ENCODE results near the gene NDST1.

The NDST1 gene

GRCh38 chr5:150540615-150541396 is 32.9 kb downstream of the NDST1 start:
- DNase-seq (ENCODE audit: insufficient read length, low spot score) (no peak), FAIRE-seq (no peak)

GRCh38 chr5:150541397-150541675 is 33.4 kb downstream of the NDST1 start:
- FAIRE-seq (no peak), DNase-seq (ENCODE audit: insufficient read length, low spot score) (no peak)

- no peak for FAIRE-seq
- no peak for DNase-seq (ENCODE audit: insufficient read length, low spot score)
These were observed 34.0 kb downstream of the NDST1 start for GRCh38 chr5:150541895-150542294.

- FAIRE-seq (no peak), DNase-seq (ENCODE audit: insufficient read length, low spot score) (no peak)
These were observed 35.1 kb downstream of the NDST1 start for GRCh38 chr5:150542933-150543445.

GRCh38 chr5:150544611-150545219 is 36.8 kb downstream of the NDST1 start:
- FAIRE-seq (peak; percentile 77), DNase-seq (ENCODE audit: insufficient read length, low spot score) (peak; percentile 92)

- no peak for FAIRE-seq
- no peak for DNase-seq (ENCODE audit: insufficient read length, low spot score)
These were observed 37.3 kb downstream of the NDST1 start for GRCh38 chr5:150545246-150545645.

- no peak for FAIRE-seq
- DNase-seq (ENCODE audit: insufficient read length, low spot score), result no peak
These were observed 40.2 kb downstream of the NDST1 start for GRCh38 chr5:150548123-150548522.

GRCh38 chr5:150549735-150550134 is 41.8 kb downstream of the NDST1 start:
- DNase-seq (ENCODE audit: insufficient read length, low spot score) (no peak), FAIRE-seq (no peak)

- FAIRE-seq (no peak), DNase-seq (ENCODE audit: insufficient read length, low spot score) (no peak)
These were observed 42.4 kb downstream of the NDST1 start for GRCh38 chr5:150550286-150550685.

GRCh38 chr5:150551066-150551465 is 43.1 kb downstream of the NDST1 start:
- no peak for FAIRE-seq
- no peak for DNase-seq (ENCODE audit: insufficient read length, low spot score)

GRCh38 chr5:150553402-150553801 is 45.5 kb downstream of the NDST1 start:
- FAIRE-seq (no peak), DNase-seq (ENCODE audit: insufficient read length, low spot score) (no peak)

- DNase-seq (ENCODE audit: insufficient read length, low spot score) (no peak), FAIRE-seq (no peak)
These were observed 46.0 kb downstream of the NDST1 start for GRCh38 chr5:150553911-150554310.

- DNase-seq (ENCODE audit: insufficient read length, low spot score) (no peak), FAIRE-seq (no peak)
These were observed 46.9 kb downstream of the NDST1 start for GRCh38 chr5:150554857-150555256.

- DNase-seq (ENCODE audit: insufficient read length, low spot score) (no peak), FAIRE-seq (no peak)
These were observed 48.2 kb downstream of the NDST1 start for GRCh38 chr5:150556106-150556505.

GRCh38 chr5:150556859-150557508 is 49.1 kb downstream of the NDST1 start:
- DNase-seq (ENCODE audit: insufficient read length, low spot score) (no peak), FAIRE-seq (peak; percentile 74)

GRCh38 chr5:150557509-150557872 is 49.6 kb downstream of the NDST1 start:
- FAIRE-seq, result no peak
- no peak for DNase-seq (ENCODE audit: insufficient read length, low spot score)

GRCh38 chr5:150558088-150558621 is 50.2 kb downstream of the NDST1 start:
- FAIRE-seq (no peak), DNase-seq (ENCODE audit: insufficient read length, low spot score) (no peak)

GRCh38 chr5:150559088-150559487 is 51.2 kb downstream of the NDST1 start:
- FAIRE-seq, result no peak
- no peak for DNase-seq (ENCODE audit: insufficient read length, low spot score)

- DNase-seq (ENCODE audit: insufficient read length, low spot score) (no peak), FAIRE-seq (no peak)
These were observed 51.8 kb downstream of the NDST1 start for GRCh38 chr5:150559701-150560100.

GRCh38 chr5:150560401-150561191 is 52.7 kb downstream of the NDST1 start:
- DNase-seq (ENCODE audit: insufficient read length, low spot score) (peak; percentile 73), FAIRE-seq (peak; percentile 89)

- FAIRE-seq, result no peak
- DNase-seq (ENCODE audit: insufficient read length, low spot score), result no peak
These were observed 53.2 kb downstream of the NDST1 start for GRCh38 chr5:150561192-150561512.
